ENCODE results near the gene PXT1.

- TF ChIP-seq CTCF (IDR thresholded peaks at IDR 0.05) = no peak
- TF ChIP-seq POLR2A (IDR thresholded peaks at IDR 0.05) = no peak
- no peak for TF ChIP-seq EP300 (IDR thresholded peaks at IDR 0.05)
- no peak for TF ChIP-seq POLR2AphosphoS5 (IDR thresholded peaks at IDR 0.05)
Observed at GRCh38 chr6:36378936-36379335, 63.7 kb downstream of the PXT1 start.

Data from upper lobe of left lung (tissue), 4 donors.